B cell (primary cell): ENCODE results near the gene ITFG1. TPM values are rescaled to one million over a fixed set of nuclear protein-coding genes. Genes with fewer than 3 reads are reported as not detected.
"Not testable (repeated sequence)": the region's sequence is repeated elsewhere in the genome, so short reads cannot be mapped to it uniquely, and the experiment has no call there.

Experiments
- ATAC-seq: fragments of 200-7000 bp; cut with Tn5 transposase; one replicate; pipeline ENCODE4 v1.10.0; 2021; ENCODE audit warnings: low read depth, mild to moderate bottlenecking, moderate number of reproducible peaks, moderate library complexity
- CTCF ChIA-PET: fragments of 350-600 bp; sonication (Branson Sonifier 250); formaldehyde crosslinking; loops from one replicate; lab custom pipeline; 2021; ENCODE audit warnings: antibody characterized with exemption, inconsistent platforms; lab: Charles Lee
- POLR2A ChIA-PET: fragments of 350-600 bp; sonication (Branson Sonifier 250); formaldehyde crosslinking; loops from one replicate; lab custom pipeline; 2021; ENCODE audit warnings: antibody characterized with exemption; lab: Charles Lee
- DNase-seq: peaks from one replicate; pipeline ENCODE4 v3.0.0; 2013
- H2AFZ ChIP-seq: 2 replicates; pipeline ENCODE4 v1.6.1; 2012; ENCODE audit warnings: mild to moderate bottlenecking, low read depth, low read length; ENCODE audit not compliant: insufficient read depth, poor library complexity, severe bottlenecking
- H3K27ac ChIP-seq, 2 donors: 1 replicate in 1 of 2; 2 replicates in 1 of 2; pipeline ENCODE4 v1.5.1; 2012 to 2013; ENCODE audit warnings: low read length in 2 of 2, mild to moderate bottlenecking in 2 of 2, moderate library complexity in 1 of 2
- H3K27me3 ChIP-seq, 4 experiments: fragments of 200-600 bp in 1 of 4; sonication (generic) in 1 of 4; replicated peaks in 1 of 4; 1 replicate in 2 of 4; 2 replicates in 2 of 4; pipeline versions ENCODE4 v1.6.1 to v1.7.0; 2013 to 2016; ENCODE audit warnings: low read length in 3 of 4, mild to moderate bottlenecking in 2 of 4, mixed read lengths in 1 of 4, moderate library complexity in 1 of 4; ENCODE audit not compliant: insufficient read depth in 4 of 4, control insufficient read depth in 3 of 4; ENCODE audit errors: control extremely low read depth in 1 of 4
- H3K36me3 ChIP-seq, 2 experiments: replicated peaks in 1 of 2; 1 replicate in 1 of 2; 2 replicates in 1 of 2; pipeline versions ENCODE4 v1.6.1 to v1.7.1; 2013; ENCODE audit warnings: low read length in 1 of 2; ENCODE audit not compliant: insufficient read depth in 2 of 2, control insufficient read depth in 1 of 2; ENCODE audit errors: control extremely low read depth in 1 of 2, extremely low read depth in 1 of 2
- H3K4me1 ChIP-seq, 2 donors: fragments of 200-600 bp in 1 of 2; sonication (generic) in 1 of 2; 1 replicate in 1 of 2; 2 replicates in 1 of 2; pipeline versions ENCODE4 v1.5.1 to v1.6.1; 2013 to 2017; ENCODE audit warnings: low read length in 2 of 2; ENCODE audit not compliant: control insufficient read depth in 2 of 2, insufficient read depth in 2 of 2
- H3K4me2 ChIP-seq: replicated peaks from 2 replicates; pipeline ENCODE3; 2012; ENCODE audit warnings: mild to moderate bottlenecking, low read depth, low read length; ENCODE audit not compliant: poor library complexity, severe bottlenecking
- H3K4me3 ChIP-seq, 5 experiments: fragments of 200-600 bp in 1 of 5; sonication (generic) in 1 of 5; 1 replicate in 3 of 5; 2 replicates in 2 of 5; pipeline versions ENCODE4 v1.5.1 to v1.7.0; 2011 to 2016; ENCODE audit warnings: low read length in 4 of 5, mild to moderate bottlenecking in 4 of 5, low read depth in 2 of 5, control low read depth in 1 of 5, moderate library complexity in 1 of 5; ENCODE audit not compliant: insufficient read depth in 1 of 5; ENCODE audit errors: control extremely low read depth in 1 of 5, extremely low read depth in 1 of 5
- H3K79me2 ChIP-seq: fragments of 200-600 bp; sonication (generic); one replicate; pipeline ENCODE4 v1.6.0; 2016; ENCODE audit warnings: low read length; ENCODE audit not compliant: control insufficient read depth, insufficient read depth
- H3K9ac ChIP-seq: fragments of 200-600 bp; sonication (generic); 2 replicates; pipeline ENCODE4 v1.6.1; 2017; ENCODE audit warnings: mild to moderate bottlenecking, low read length, moderate library complexity
- H3K9me3 ChIP-seq, 3 donors: one replicate each; pipeline versions ENCODE4 v1.6.1 to v1.7.1; 2013; ENCODE audit warnings: low read length in 2 of 3; ENCODE audit not compliant: control insufficient read depth in 2 of 3, insufficient read depth in 1 of 3; ENCODE audit errors: control extremely low read depth in 1 of 3
- H4K20me1 ChIP-seq: 2 replicates; pipeline ENCODE4 v1.6.0; 2012; ENCODE audit warnings: mild to moderate bottlenecking, low read length; ENCODE audit not compliant: insufficient read depth, control insufficient read depth, poor library complexity, severe bottlenecking
- H3K27ac Mint-ChIP-seq: one replicate; pipeline ENCODE4 v1.8.0; 2021; ENCODE audit warnings: mixed read lengths
- H3K27me3 Mint-ChIP-seq: one replicate; pipeline ENCODE4 v1.8.0; 2021; ENCODE audit warnings: mixed read lengths
- H3K4me1 Mint-ChIP-seq: one replicate; pipeline ENCODE4 v1.8.0; 2021; ENCODE audit warnings: mixed read lengths
- H3K4me3 Mint-ChIP-seq: one replicate; pipeline ENCODE4 v1.8.0; 2021; ENCODE audit warnings: mixed read lengths
- H3K9me3 Mint-ChIP-seq: one replicate; pipeline ENCODE4 v1.8.0; 2022; ENCODE audit warnings: mixed read lengths; ENCODE audit not compliant: insufficient read depth
- CTCF ChIP-seq: fragments of 200-600 bp; IDR thresholded peaks from one replicate; pipeline ENCODE4 v1.8.0; 2022; ENCODE audit warnings: antibody characterized with exemption, mild to moderate bottlenecking
- EZH2 ChIP-seq: IDR thresholded peaks from 2 replicates; pipeline ENCODE4 v1.6.1; 2012; ENCODE audit warnings: borderline replicate concordance, low read depth, mild to moderate bottlenecking, moderate library complexity, low read length; ENCODE audit not compliant: insufficient read depth, poor library complexity, severe bottlenecking
- WGBS: methylation state at CpG from one replicate; pipeline ENCODE4 v1.1.5; 2013; ENCODE audit warnings: missing lambda C conversion rate; ENCODE audit not compliant: insufficient coverage; 5-methylcytosine and 5-hydroxymethylcytosine counted together
- intact Hi-C: fragments of 100-400 bp; cut with micrococcal nuclease; formaldehyde crosslinking; loops from one replicate; pipeline ENCODE4 v1.10.0; 2022
- polyA plus RNA-seq: library from polyadenylated mRNA; depleted of rRNA; stranded (reverse); fragments of >200 nt; gene quantifications from 2 replicates; pipeline ENCODE4 v1.2.3, GENCODE V29; 2012
- total RNA-seq, 2 donors: library from RNA; stranded (reverse); fragments of 120-200 nt in 1 of 2; gene quantifications; 1 replicate in 1 of 2; 2 replicates in 1 of 2; pipeline versions ENCODE4 v1.2.3 to v1.2.4, GENCODE V29; 2013 to 2022

The ITFG1 gene
- total and polyA plus RNA-seq, 2 donors (not counting 1 experiment from before 2014, with no cell fraction given) = 9.7 to 40.4 TPM

- H3K27ac Mint-ChIP-seq = no peak overlapping the region
- TF ChIP-seq EZH2 = no peak
- no peak for TF ChIP-seq CTCF
- no peaks in the 10 kb centered on the region for H3K27me3 Mint-ChIP-seq
- no peaks in the 10 kb centered on the region for H3K9me3 Mint-ChIP-seq
- peaks cover 89% of the 10 kb centered on the region for H3K79me2 ChIP-seq
- H2AFZ ChIP-seq = no peak overlapping the region
- H4K20me1 ChIP-seq = peaks cover 20% of the 10 kb centered on the region
- H3K27ac ChIP-seq = no peak overlapping the region
- ATAC-seq = no peak
- H3K4me3 ChIP-seq = no peak overlapping the region
- H3K4me3 Mint-ChIP-seq = no peak overlapping the region
- peaks cover 6 to 19% of the 10 kb centered on the region in 2 donors for H3K4me1 ChIP-seq
- DNase-seq = no peak
- H3K9ac ChIP-seq = no peak overlapping the region
- peaks cover 2 to 10% of the 10 kb centered on the region in 2 experiments for H3K36me3 ChIP-seq
- H3K4me2 ChIP-seq = no peak overlapping the region
- H3K4me1 Mint-ChIP-seq = peaks cover 52% of the 10 kb centered on the region
- H3K9me3 ChIP-seq = no peaks in the 10 kb centered on the region
- no peaks in the 10 kb centered on the region for H3K27me3 ChIP-seq
- CTCF ChIA-PET = interaction anchor here (1.2 to 1.5 kb wide), 2 partner anchors 12 to 24 kb away, joined by 3 to 4 read pairs; no protein-coding TSS in a partner anchor
- WGBS = no CpG with 5 or more reads among the region's 1 CpG
- POLR2A ChIA-PET = no interaction called here
- intact Hi-C loops = no loop called here
Observed at GRCh38 chr16:47469227-47469626, 8.4 kb upstream of the ITFG1 start.

- H3K36me3 ChIP-seq, H3K27me3 Mint-ChIP-seq, H3K9ac ChIP-seq, H3K4me3 Mint-ChIP-seq, POLR2A ChIA-PET, H3K9me3 ChIP-seq, H3K27ac ChIP-seq, H3K9me3 Mint-ChIP-seq, intact Hi-C loops, ATAC-seq, H2AFZ ChIP-seq, H3K4me2 ChIP-seq, H3K27me3 ChIP-seq, DNase-seq, H3K4me3 ChIP-seq: not testable (repeated sequence)
- Histone ChIP-seq H4K20me1 (peaks cover 19% of the 10 kb centered on the region), H3K79me2 (peaks cover 93% of the 10 kb centered on the region), H3K4me1 (peaks cover 12 to 29% of the 10 kb centered on the region in 2 donors)
- WGBS = 100% methylated on average over 1 of the region's 7 CpGs
- Mint-ChIP-seq H3K4me1 (peaks cover 61% of the 10 kb centered on the region), H3K27ac (peak overlapping the region; percentile 60)
- CTCF ChIA-PET = interaction anchor here (1.2 to 2.3 kb wide), 3 partner anchors 10 to 26 kb away, joined by 3 to 7 read pairs (median 3); no protein-coding TSS in a partner anchor
Observed at GRCh38 chr16:47468070-47468689, 7.3 kb upstream of the ITFG1 start.
